Measurements from ENCODE around the gene PEX14.
A peak's percentile ranks its signal among the peaks of the same experiment; 100 is the strongest.
"Not testable (repeated sequence)": the region's sequence is repeated elsewhere in the genome, so short reads cannot be mapped to it uniquely, and the experiment has no call there.

PEX14 gene, protein sequence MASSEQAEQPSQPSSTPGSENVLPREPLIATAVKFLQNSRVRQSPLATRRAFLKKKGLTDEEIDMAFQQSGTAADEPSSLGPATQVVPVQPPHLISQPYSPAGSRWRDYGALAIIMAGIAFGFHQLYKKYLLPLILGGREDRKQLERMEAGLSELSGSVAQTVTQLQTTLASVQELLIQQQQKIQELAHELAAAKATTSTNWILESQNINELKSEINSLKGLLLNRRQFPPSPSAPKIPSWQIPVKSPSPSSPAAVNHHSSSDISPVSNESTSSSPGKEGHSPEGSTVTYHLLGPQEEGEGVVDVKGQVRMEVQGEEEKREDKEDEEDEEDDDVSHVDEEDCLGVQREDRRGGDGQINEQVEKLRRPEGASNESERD

DNA sequence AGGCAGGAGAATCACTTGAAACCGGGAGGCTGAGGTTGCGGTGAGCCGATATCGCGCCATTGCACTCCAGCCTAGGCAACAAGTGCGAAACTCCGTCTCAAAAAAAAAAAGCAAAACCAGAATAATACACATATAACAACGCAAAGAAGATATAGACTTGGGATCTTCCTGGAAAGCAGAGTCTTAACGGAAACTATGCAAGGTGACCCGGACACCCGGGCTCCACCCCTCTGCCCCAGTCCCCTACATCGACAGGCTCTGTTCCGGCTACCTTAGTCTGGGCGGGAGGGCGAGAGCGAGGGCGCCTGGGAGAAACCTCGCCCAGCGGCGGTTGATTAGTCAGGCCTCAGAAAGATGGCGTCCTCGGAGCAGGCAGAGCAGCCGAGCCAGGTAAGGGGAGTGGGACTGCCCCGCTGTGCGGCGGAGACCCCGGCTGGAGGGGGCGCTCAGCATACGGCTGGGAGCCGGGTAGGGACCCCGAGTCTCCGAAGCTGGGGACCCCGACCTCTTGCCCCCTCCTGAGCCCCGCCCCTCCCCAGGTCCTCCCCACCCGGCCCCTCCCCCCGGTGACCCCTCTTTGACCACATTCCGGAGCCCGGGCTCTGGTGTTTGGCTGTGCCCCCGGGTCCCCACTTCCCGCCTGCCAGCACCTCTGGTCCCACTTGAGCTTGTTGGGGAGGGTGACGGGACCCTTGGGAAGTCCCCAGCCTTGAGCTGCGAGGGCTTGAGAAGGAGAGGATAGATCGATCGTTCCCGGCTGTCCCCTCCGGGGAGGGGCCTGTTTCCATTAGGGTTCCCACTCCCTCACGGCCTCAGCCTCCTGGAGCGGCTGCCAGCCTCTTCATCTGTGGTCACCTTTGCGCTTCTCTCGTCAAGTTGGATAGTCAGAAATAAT, at the start of gene PEX14:
TSS of gene PEX14 (plus strand) at position 338 of the 895 bp plus-strand sequence. CDS start at position 355, 17 bp downstream.
- peak within 1 kb of the TSS; percentile 88 for H3K4me3 ChIP-seq
- H3K4me2 ChIP-seq, result peak within 1 kb of the TSS; percentile 97
- no peak for TF ChIP-seq Cebpa-rat (IDR thresholded peaks at IDR 0.05)
- peaks cover 14% of the 10 kb centered on the region; the same call in 1 of the 2 replicates for H3K36me3 ChIP-seq
- H4K20me1 ChIP-seq, result peaks cover 34% of the 10 kb centered on the region
- H3K4me1 ChIP-seq, result peaks cover 40% of the 10 kb centered on the region
- no peaks in the 10 kb centered on the region for H3K9me3 ChIP-seq
- peak within 1 kb of the TSS; percentile 90 for H3K9ac ChIP-seq
- peak within 1 kb of the TSS; percentile 74 for H3K27ac ChIP-seq
- no peaks in the 10 kb centered on the region for H3K27me3 ChIP-seq

GRCh38 chr1:10425826-10426534, 48.8 kb upstream of the PEX14 start:
- not testable (repeated sequence) for H3K27ac ChIP-seq, H3K27me3 ChIP-seq, H3K9me3 ChIP-seq, H3K4me3 ChIP-seq, H4K20me1 ChIP-seq, H3K4me2 ChIP-seq, H3K9ac ChIP-seq
- peaks cover 10% of the 10 kb centered on the region for H3K4me1 ChIP-seq
- peaks cover 20% of the 10 kb centered on the region for H3K36me3 ChIP-seq

- not testable (repeated sequence) for H4K20me1 ChIP-seq, H3K9ac ChIP-seq, H3K4me2 ChIP-seq, H3K27ac ChIP-seq, H3K9me3 ChIP-seq, H3K4me3 ChIP-seq, H3K27me3 ChIP-seq
- peaks cover 15% of the 10 kb centered on the region for H3K36me3 ChIP-seq
- H3K4me1 ChIP-seq, result peaks cover 15% of the 10 kb centered on the region
Observed at GRCh38 chr1:10426535-10426848, 48.3 kb upstream of the PEX14 start.

- Histone ChIP-seq H3K9me3 (no peaks in the 10 kb centered on the region), H3K27ac (no peak overlapping the region), H3K9ac (peak overlapping the region; percentile 13; the same call in 1 of the 2 replicates), H3K27me3 (no peaks in the 10 kb centered on the region), H3K4me1 (peaks cover 40% of the 10 kb centered on the region), H3K4me2 (no peak overlapping the region), H3K4me3 (no peak overlapping the region), H3K36me3 (0 out of 2 replicates have a peak, but pooled peaks cover 4% of the 10 kb centered on the region), H4K20me1 (no peaks in the 10 kb centered on the region)
- no peak for TF ChIP-seq Cebpa-rat (IDR thresholded peaks at IDR 0.05)
Observed at GRCh38 chr1:10428984-10429383, 45.8 kb upstream of the PEX14 start.

DNA sequence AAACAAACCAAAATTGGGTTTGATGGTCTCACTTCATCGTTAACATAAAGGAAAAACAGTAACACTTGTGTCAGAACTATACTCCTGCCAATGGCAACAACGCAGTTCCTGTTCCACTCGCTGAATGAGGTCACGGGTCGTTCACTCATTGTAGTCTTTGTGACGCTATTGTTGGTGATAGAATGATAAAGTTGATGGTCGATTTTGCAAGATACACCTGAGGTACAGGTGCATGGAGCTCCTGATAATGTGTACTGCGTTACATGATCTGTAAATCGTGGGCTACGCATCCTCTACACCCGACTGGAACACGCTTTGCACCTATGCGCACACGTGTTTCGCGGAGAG, 44.9 kb upstream of the PEX14 start:
- no peaks in the 10 kb centered on the region for H3K27me3 ChIP-seq
- H3K36me3 ChIP-seq, result 0 out of 2 replicates have a peak, but pooled peaks cover 5% of the 10 kb centered on the region
- peak overlapping the region; percentile 84; the same call in 1 of the 2 replicates for H3K27ac ChIP-seq
- H4K20me1 ChIP-seq, result no peaks in the 10 kb centered on the region
- peaks cover 40% of the 10 kb centered on the region for H3K4me1 ChIP-seq
- TF ChIP-seq Cebpa-rat (IDR thresholded peaks at IDR 0.05), result no peak
- H3K4me2 ChIP-seq, result peak overlapping the region; percentile 99
- peak overlapping the region; percentile 96 for H3K4me3 ChIP-seq
- peak overlapping the region; percentile 88 for H3K9ac ChIP-seq
- no peaks in the 10 kb centered on the region for H3K9me3 ChIP-seq

GRCh38 chr1:10430216-10431069, 44.3 kb upstream of the PEX14 start, which contains the start of gene CENPS:
Gene CENPS, plus strand, starts transcription at chr1:10430433. Its CDS starts 85 bp downstream, at chr1:10430518.
- H3K36me3 ChIP-seq, result 0 out of 2 replicates have a peak, but pooled peaks cover 9% of the 10 kb centered on the region
- H3K4me1 ChIP-seq, result peaks cover 40% of the 10 kb centered on the region
- no peaks in the 10 kb centered on the region for H3K9me3 ChIP-seq
- peak within 1 kb of the TSS; percentile 84 for H3K27ac ChIP-seq
- H3K4me3 ChIP-seq, result peak within 1 kb of the TSS; percentile 96
- TF ChIP-seq Cebpa-rat (IDR thresholded peaks at IDR 0.05), result no peak
- peak within 1 kb of the TSS; percentile 99 for H3K4me2 ChIP-seq
- H3K27me3 ChIP-seq, result no peaks in the 10 kb centered on the region
- peak within 1 kb of the TSS; percentile 88 for H3K9ac ChIP-seq
- no peaks in the 10 kb centered on the region for H4K20me1 ChIP-seq

DNA sequence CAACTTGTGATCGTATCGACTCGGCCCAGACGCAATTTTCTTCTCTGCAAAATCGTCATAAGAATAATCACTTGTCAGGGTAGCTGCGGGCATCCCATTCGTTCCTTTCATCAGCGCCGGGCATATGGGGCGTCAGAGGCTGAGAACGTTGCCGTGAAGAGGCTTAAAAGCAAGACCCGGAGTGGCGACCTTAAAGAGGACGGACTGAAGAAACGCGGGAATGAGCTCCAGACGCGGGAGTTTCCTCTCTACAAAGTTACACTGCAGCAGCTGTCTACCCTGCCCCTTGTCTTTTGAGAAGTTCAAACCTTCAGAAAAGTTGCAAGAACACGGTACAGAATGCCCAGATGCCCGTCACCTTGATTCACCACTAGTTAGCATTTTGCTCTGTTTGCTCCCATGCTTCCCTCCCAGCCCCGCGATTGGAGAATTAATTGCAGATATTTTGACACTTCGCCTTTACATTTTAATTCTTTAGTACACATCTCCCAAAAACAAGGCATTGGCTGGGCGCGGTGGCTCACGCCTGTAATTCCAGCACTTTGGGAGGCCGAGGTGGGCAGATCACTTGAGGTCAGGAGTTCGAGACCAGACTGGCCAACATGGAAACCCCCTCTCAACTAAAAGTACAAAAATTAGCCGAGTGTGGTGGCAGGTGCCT, 43.5 kb upstream of the PEX14 start:
- peak overlapping the region; percentile 99 for H3K4me2 ChIP-seq
- H4K20me1 ChIP-seq, result no peaks in the 10 kb centered on the region
- 0 out of 2 replicates have a peak, but pooled peaks cover 9% of the 10 kb centered on the region for H3K36me3 ChIP-seq
- no peaks in the 10 kb centered on the region for H3K9me3 ChIP-seq
- no peak for TF ChIP-seq Cebpa-rat (IDR thresholded peaks at IDR 0.05)
- H3K27ac ChIP-seq, result peak overlapping the region; percentile 84
- H3K9ac ChIP-seq, result peak overlapping the region; percentile 88
- no peaks in the 10 kb centered on the region for H3K27me3 ChIP-seq
- H3K4me3 ChIP-seq, result peak overlapping the region; percentile 96
- H3K4me1 ChIP-seq, result peaks cover 40% of the 10 kb centered on the region

DNA sequence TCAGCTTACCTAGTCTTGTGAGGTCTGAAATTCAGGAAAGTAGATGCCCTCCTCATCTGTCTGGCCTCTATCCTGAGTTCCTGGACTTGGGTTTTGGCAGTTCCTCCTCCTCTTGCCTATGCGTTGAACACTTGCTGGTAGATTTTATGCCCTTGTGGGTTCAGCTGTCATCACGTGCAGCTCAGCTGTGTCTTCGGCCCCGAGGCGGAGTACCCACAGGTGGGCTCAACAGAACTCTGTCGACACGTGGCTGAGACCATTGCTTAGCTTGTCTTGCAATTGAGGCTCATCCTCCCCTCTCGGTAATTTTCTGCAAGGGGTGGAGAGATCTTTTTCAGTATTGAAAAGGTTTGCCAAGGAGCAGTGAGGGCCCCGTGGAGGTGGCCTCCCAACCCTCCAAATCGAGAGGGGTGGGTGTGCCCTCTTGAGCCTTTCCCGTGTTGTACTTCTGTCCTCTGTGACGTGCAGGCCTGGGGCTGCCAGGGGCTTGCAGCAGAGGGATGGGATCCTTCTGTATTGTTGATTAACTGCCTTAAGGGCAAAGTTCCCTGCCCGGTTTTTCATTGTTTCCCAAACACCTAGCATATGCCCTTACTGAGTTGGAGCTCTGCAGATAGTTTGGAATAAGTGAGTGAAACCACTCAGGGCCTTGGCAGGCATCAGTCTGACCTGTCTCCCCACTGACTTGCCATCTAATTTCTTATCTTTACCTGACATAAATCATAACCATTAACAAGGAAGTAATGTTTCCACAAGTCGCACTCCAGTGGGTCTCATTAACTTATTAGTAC, 41.6 kb upstream of the PEX14 start:
- Histone ChIP-seq H3K27me3 (no peaks in the 10 kb centered on the region), H3K36me3 (0 out of 2 replicates have a peak, but pooled peaks cover 14% of the 10 kb centered on the region), H3K27ac (no peak overlapping the region), H3K9me3 (no peaks in the 10 kb centered on the region), H3K4me3 (no peak overlapping the region), H3K9ac (0 out of 2 replicates have a peak overlapping the region, but pooled peaks have one; percentile 20), H4K20me1 (no peaks in the 10 kb centered on the region), H3K4me1 (peaks cover 40% of the 10 kb centered on the region), H3K4me2 (peak overlapping the region; percentile 99)
- TF ChIP-seq Cebpa-rat (IDR thresholded peaks at IDR 0.05), result no peak

All from BLaER1 (cell line).